ENCODE data around the gene BMPR1B. TPM values are rescaled to one million over a fixed set of nuclear protein-coding genes. Genes with fewer than 3 reads are reported as not detected.

BMPR1B gene
- polyA plus RNA-seq, 1 experiment, result 0.07 TPM

GRCh38 chr4:95021099-95021498, 263.3 kb downstream of the BMPR1B start:
- no peak for DNase-seq (ENCODE audit: low read depth)
- POLR2A ChIA-PET, result no interaction called here
- Histone ChIP-seq H3K27me3 (ENCODE audit: control insufficient read depth, insufficient read depth, low read length) (no peaks in the 10 kb centered on the region), H3K36me3 (ENCODE audit: control insufficient read depth, insufficient read depth, low read length) (no peaks in the 10 kb centered on the region), H3K4me3 (ENCODE audit: low read depth, low read length) (no peak overlapping the region)
- CTCF ChIA-PET, result no interaction called here
- TF ChIP-seq CTCF (IDR thresholded peaks at IDR 0.05; ENCODE audit: insufficient read depth, low read depth, low read length), result no peak

GRCh38 chr4:95023110-95023509, 265.4 kb downstream of the BMPR1B start:
- H3K36me3 ChIP-seq (ENCODE audit: control insufficient read depth, insufficient read depth, low read length), result no peaks in the 10 kb centered on the region
- DNase-seq (ENCODE audit: low read depth), result no peak
- TF ChIP-seq CTCF (IDR thresholded peaks at IDR 0.05; ENCODE audit: insufficient read depth, low read depth, low read length), result no peak
- no peak overlapping the region for H3K4me3 ChIP-seq (ENCODE audit: low read depth, low read length)
- ChIA-PET POLR2A (no interaction called here), CTCF (no interaction called here)
- H3K27me3 ChIP-seq (ENCODE audit: control insufficient read depth, insufficient read depth, low read length), result no peaks in the 10 kb centered on the region

- Histone ChIP-seq H3K36me3 (ENCODE audit: control insufficient read depth, insufficient read depth, low read length) (no peaks in the 10 kb centered on the region), H3K4me3 (ENCODE audit: low read depth, low read length) (no peak overlapping the region), H3K27me3 (ENCODE audit: control insufficient read depth, insufficient read depth, low read length) (no peaks in the 10 kb centered on the region)
- ChIA-PET POLR2A (no interaction called here), CTCF (no interaction called here)
- TF ChIP-seq CTCF (IDR thresholded peaks at IDR 0.05; ENCODE audit: insufficient read depth, low read depth, low read length), result no peak
- no peak for DNase-seq (ENCODE audit: low read depth)
Observed at GRCh38 chr4:95027905-95028618, 270.3 kb downstream of the BMPR1B start.

- ChIA-PET POLR2A (no interaction called here), CTCF (no interaction called here)
- DNase-seq (ENCODE audit: low read depth), result no peak
- no peaks in the 10 kb centered on the region for H3K36me3 ChIP-seq (ENCODE audit: control insufficient read depth, insufficient read depth, low read length)
- no peaks in the 10 kb centered on the region for H3K27me3 ChIP-seq (ENCODE audit: control insufficient read depth, insufficient read depth, low read length)
- TF ChIP-seq CTCF (IDR thresholded peaks at IDR 0.05; ENCODE audit: insufficient read depth, low read depth, low read length), result no peak
- no peak overlapping the region for H3K4me3 ChIP-seq (ENCODE audit: low read depth, low read length)
Observed at GRCh38 chr4:95038791-95039190, 281.0 kb downstream of the BMPR1B start.

GRCh38 chr4:95044324-95044837, 286.6 kb downstream of the BMPR1B start:
- ChIA-PET CTCF (interaction anchor here (0.7 kb wide), 1 partner anchor 53 kb away, joined by 3 read pairs; no protein-coding TSS in a partner anchor), POLR2A (no interaction called here)
- TF ChIP-seq CTCF (IDR thresholded peaks at IDR 0.05; ENCODE audit: insufficient read depth, low read depth, low read length), result no peak
- DNase-seq (ENCODE audit: low read depth), result no peak
- Histone ChIP-seq H3K27me3 (ENCODE audit: control insufficient read depth, insufficient read depth, low read length) (no peaks in the 10 kb centered on the region), H3K4me3 (ENCODE audit: low read depth, low read length) (no peak overlapping the region), H3K36me3 (ENCODE audit: control insufficient read depth, insufficient read depth, low read length) (no peaks in the 10 kb centered on the region)
